K562 (cell line): ENCODE results near the gene CFAP70. TPM values are rescaled to one million over a fixed set of nuclear protein-coding genes. Genes with fewer than 3 reads are reported as not detected.

Experiments used
- CBX8 ChIP-seq: fragments of 200-600 bp; sonication (generic); IDR thresholded peaks from 2 replicates; pipeline ENCODE4 v1.6.1; 2012; ENCODE audit warnings: borderline replicate concordance, mixed run types, low read depth, mild to moderate bottlenecking, moderate library complexity, mixed read lengths, low read length, control low read depth, inconsistent platforms; ENCODE audit not compliant: poor library complexity, severe bottlenecking; ENCODE audit errors: extremely low read depth
- FOXJ3 ChIP-seq: sonication (generic); formaldehyde crosslinking; IDR thresholded peaks from 2 replicates; pipeline ENCODE4 v1.4.0; 2020; ENCODE audit warnings: mild to moderate bottlenecking, missing genetic modification reagents
- GATAD2B ChIP-seq: fragments of 450-650 bp; IDR thresholded peaks from 2 replicates; pipeline ENCODE4 v1.6.1; 2017; ENCODE audit warnings: mild to moderate bottlenecking, borderline replicate concordance
- MAFK ChIP-seq: IDR thresholded peaks from 2 replicates; pipeline ENCODE4 v1.6.1; 2011; ENCODE audit warnings: low read length, improper control_type of control experiment
- MCM7 ChIP-seq, 2 experiments: fragments of 450-650 bp; IDR thresholded peaks; 2 replicates each; pipeline ENCODE4 v1.6.1; 2016 to 2018
- POLR2B ChIP-seq: fragments of 450-650 bp; IDR thresholded peaks from 2 replicates; pipeline ENCODE4 v1.6.1; 2018; ENCODE audit warnings: low read depth; ENCODE audit not compliant: partially characterized antibody
- SRSF7 ChIP-seq: fragments of 200-400 bp; formaldehyde crosslinking; optimal IDR thresholded peaks from 2 replicates; pipeline ENCODE3; 2017; ENCODE audit warnings: mild to moderate bottlenecking, low read depth, low read length
- ZBTB40 ChIP-seq, 2 experiments: fragments of 450-650 bp in 1 of 2; sonication (generic) in 1 of 2; formaldehyde crosslinking in 1 of 2; IDR thresholded peaks; 2 replicates each; pipeline versions ENCODE4 v1.7.1 to v1.9.0; 2016 to 2022; ENCODE audit warnings: inconsistent platforms in 1 of 2, mild to moderate bottlenecking in 1 of 2, missing genetic modification reagents in 1 of 2
- ZNF311 ChIP-seq: fragments of 250-450 bp; sonication (Bioruptor Pico); IDR thresholded peaks from 2 replicates; pipeline ENCODE4 v1.4.0; 2020; ENCODE audit warnings: mild to moderate bottlenecking, moderate library complexity
- ZNF407 ChIP-seq: fragments of 450-650 bp; IDR thresholded peaks from 2 replicates; pipeline ENCODE4 v1.6.1; 2016; ENCODE audit warnings: low read depth
- polyA plus RNA-seq, 8 experiments: library from polyadenylated mRNA; depleted of rRNA in 4 of 8; stranded (reverse) in 5 of 8; unstranded in 3 of 8; fragments of >200 nt; fragmentation: Nextera tagmentation in 2 of 8; fragmentation: Illumina TruSeq in 1 of 8; extraction: Ambion mirVana in 2 of 8; extraction: Trizol in 1 of 8; gene quantifications; 2 replicates each; pipeline versions ENCODE4 v1.2.1 to v1.2.3, GENCODE V29; 2011 to 2014; ENCODE audit warnings: inconsistent platforms in 1 of 8, missing spikeins in 1 of 8
- total RNA-seq, 7 experiments: library from RNA; depleted of rRNA in 6 of 7; stranded (reverse); fragments of >200 nt in 6 of 7; fragmentation: Illumina TruSeq in 2 of 7; extraction: Trizol in 2 of 7; gene quantifications; 2 replicates each; pipeline versions ENCODE4 v1.2.1 to v1.2.3, GENCODE V29; 2011 to 2021; ENCODE audit warnings: low replicate concordance in 1 of 7

CFAP70 gene
- total and polyA plus RNA-seq, 9 of the 15 experiments (the other 6 are each of a cell fraction or from before 2014, with no cell fraction given) = 0.27 to 1.6 (median 0.86) TPM

GRCh38 chr10:73244866-73245477 is 113.7 kb downstream of the CFAP70 start (continued):
- TF ChIP-seq ZNF407 = no peak
- TF ChIP-seq GATAD2B = peak; percentile 76; the same call in 1 of the 2 replicates
- peak; percentile 38 for TF ChIP-seq POLR2B
- TF ChIP-seq MAFK = no peak
- no peak for TF ChIP-seq ZBTB40 (IDR thresholded peaks at IDR 0.05)
- peak; percentile 66; the same call in 1 of the 2 replicates for TF ChIP-seq ZBTB40 (CRISPR knock-in tag; IDR thresholded peaks at IDR 0.05)
- TF ChIP-seq CBX8 = no peak
- no peak for TF ChIP-seq FOXJ3 (CRISPR knock-in tag)
- no peak for TF ChIP-seq SRSF7
- TF ChIP-seq MCM7 (IDR thresholded peaks at IDR 0.05) = no peak
- TF ChIP-seq ZNF311 (CRISPR knock-in tag) = no peak
